HG02981 (cell line): ENCODE measurements around the gene ATAD3B.
"Not testable (repeated sequence)": the region's sequence is repeated elsewhere in the genome, so short reads cannot be mapped to it uniquely, and the experiment has no call there.

ENCODE experiments used
- ATAC-seq: cut with Tn5 transposase; IDR thresholded peaks from one replicate; pipeline ENCODE4 v1.9.1; 2021; ENCODE audit warnings: mild to moderate bottlenecking, moderate library complexity; ENCODE audit not compliant: unreplicated experiment

ATAD3B gene

GRCh38 chr1:1477206-1477605 is 5.6 kb downstream of the ATAD3B start:
- ATAC-seq = no peak

- no peak for ATAC-seq
Measured at GRCh38 chr1:1479547-1480487, 8.3 kb downstream of the ATAD3B start.

GRCh38 chr1:1480488-1480867 is 8.9 kb downstream of the ATAD3B start:
- not testable (repeated sequence) for ATAC-seq

- ATAC-seq = not testable (repeated sequence)
Measured at GRCh38 chr1:1481811-1482210, 10.2 kb downstream of the ATAD3B start.

GRCh38 chr1:1482856-1483255 is 11.3 kb downstream of the ATAD3B start:
- ATAC-seq = no peak

GRCh38 chr1:1483714-1484113 is 12.1 kb downstream of the ATAD3B start:
- no peak for ATAC-seq

- ATAC-seq = not testable (repeated sequence)
Measured at GRCh38 chr1:1484976-1485750, 13.6 kb downstream of the ATAD3B start.

- not testable (repeated sequence) for ATAC-seq
Measured at GRCh38 chr1:1485755-1486317, 14.3 kb downstream of the ATAD3B start.

- ATAC-seq = no peak
Measured at GRCh38 chr1:1487701-1488100, 16.1 kb downstream of the ATAD3B start.

GRCh38 chr1:1489231-1489630 is 17.7 kb downstream of the ATAD3B start:
- ATAC-seq = no peak

- ATAC-seq = no peak
Measured at GRCh38 chr1:1489861-1490260, 18.3 kb downstream of the ATAD3B start.

GRCh38 chr1:1490633-1491230 is 19.2 kb downstream of the ATAD3B start:
- no peak for ATAC-seq

GRCh38 chr1:1491601-1492000 is 20.0 kb downstream of the ATAD3B start:
- ATAC-seq = no peak

- ATAC-seq = not testable (repeated sequence)
Measured at GRCh38 chr1:1494311-1494710, 22.7 kb downstream of the ATAD3B start.

GRCh38 chr1:1495461-1495975 is 24.0 kb downstream of the ATAD3B start:
- not testable (repeated sequence) for ATAC-seq

- ATAC-seq = not testable (repeated sequence)
Measured at GRCh38 chr1:1504777-1505365, 33.3 kb downstream of the ATAD3B start.

GRCh38 chr1:1505366-1505798 is 33.8 kb downstream of the ATAD3B start:
- ATAC-seq = not testable (repeated sequence)

GRCh38 chr1:1505801-1506200 is 34.2 kb downstream of the ATAD3B start:
- ATAC-seq = not testable (repeated sequence)

GRCh38 chr1:1507305-1507704 is 35.7 kb downstream of the ATAD3B start:
- ATAC-seq = no peak

GRCh38 chr1:1508775-1509464 is 37.4 kb downstream of the ATAD3B start:
- not testable (repeated sequence) for ATAC-seq
